ENCODE measurements around the gene AFAP1L2.

GRCh38 chr10:114376523-114376922, 27.8 kb downstream of the AFAP1L2 start:
- TF ChIP-seq CTCF (IDR thresholded peaks at IDR 0.05) (no peak), POLR2A (IDR thresholded peaks at IDR 0.05) (no peak)
